ENCODE results near the gene KCTD7. TPM values are rescaled to one million over a fixed set of nuclear protein-coding genes. Genes with fewer than 3 reads are reported as not detected.

KCTD7 gene
- polyA plus RNA-seq, 2 of the 4 experiments (the other 2 are of a cell fraction): 9.7 to 10.3 TPM

GRCh38 chr7:66597461-66597860 lies 31.2 kb upstream of the KCTD7 start:
- POLR2A ChIA-PET: interaction anchor here (0.6 kb wide), 1 partner anchor 31 kb away, joined by 4 read pairs; the partner anchor contains the start of gene KCTD7
- ATAC-seq: no peak
- Histone ChIP-seq H3K4me2 (no peak overlapping the region), H3K9me3 (no peaks in the 10 kb centered on the region), H3K4me3 (no peak overlapping the region), H3K27ac (no peak overlapping the region), H3K4me1 (peaks cover 5% of the 10 kb centered on the region; the same call in 2 of the 3 replicates)
- CTCF ChIA-PET: interaction anchor here (0.8 to 1.5 kb wide), 4 partner anchors 12 to 555 kb away, joined by 3 to 4 read pairs (median 3); no protein-coding TSS in a partner anchor
- no peak for FAIRE-seq
- no peak for TF ChIP-seq ZNF302 (CRISPR knock-in tag; IDR thresholded peaks at IDR 0.05)
- no peak for TF ChIP-seq CBX2 (IDR thresholded peaks at IDR 0.05; ENCODE audit: borderline replicate concordance, low read depth)
- TF ChIP-seq USF2 (IDR thresholded peaks at IDR 0.05): no peak
- TF ChIP-seq FOSB (CRISPR knock-in tag; IDR thresholded peaks at IDR 0.05): no peak
- TF ChIP-seq HEYL (CRISPR knock-in tag; IDR thresholded peaks at IDR 0.05): no peak
- TF ChIP-seq PBX3 (IDR thresholded peaks at IDR 0.05): no peak
- TF ChIP-seq E2F6 (IDR thresholded peaks at IDR 0.05; ENCODE audit: borderline replicate concordance, low read depth): no peak
- no peak for TF ChIP-seq GATA3 (IDR thresholded peaks at IDR 0.05; ENCODE audit: borderline replicate concordance)
- TF ChIP-seq JUNB (IDR thresholded peaks at IDR 0.05): no peak
- no peak for TF ChIP-seq HMGXB4 (CRISPR knock-in tag; IDR thresholded peaks at IDR 0.05; ENCODE audit: borderline replicate concordance)
- no peak for TF ChIP-seq HDAC2 (IDR thresholded peaks at IDR 0.05)
- no peak for TF ChIP-seq EHF (CRISPR knock-in tag; IDR thresholded peaks at IDR 0.05)
- DNase-seq (ENCODE audit: low read depth in 1 of 2, low spot score in 1 of 2): no peak
- WGBS (ENCODE audit: missing lambda C conversion rate): 25% methylated on average over 2 of the region's 2 CpGs

- TF ChIP-seq PBX3 (IDR thresholded peaks at IDR 0.05): no peak
- no peak for TF ChIP-seq ZNF302 (CRISPR knock-in tag; IDR thresholded peaks at IDR 0.05)
- TF ChIP-seq HES2 (IDR thresholded peaks at IDR 0.05): no peak
- TF ChIP-seq HMGXB4 (CRISPR knock-in tag; IDR thresholded peaks at IDR 0.05; ENCODE audit: borderline replicate concordance): no peak
- no peak for TF ChIP-seq JUN (IDR thresholded peaks at IDR 0.05)
- no peak for TF ChIP-seq HOXB13 (CRISPR knock-in tag; IDR thresholded peaks at IDR 0.05; ENCODE audit: low read depth)
- TF ChIP-seq RNF2 (IDR thresholded peaks at IDR 0.05; ENCODE audit: borderline replicate concordance, low read depth): no peak
- TF ChIP-seq HEYL (CRISPR knock-in tag; IDR thresholded peaks at IDR 0.05): no peak
- TF ChIP-seq ZSCAN20 (CRISPR knock-in tag; IDR thresholded peaks at IDR 0.05): no peak
- TF ChIP-seq ZFP36 (IDR thresholded peaks at IDR 0.05; ENCODE audit: borderline replicate concordance, partially characterized antibody): no peak
- no peak for TF ChIP-seq RCOR1 (IDR thresholded peaks at IDR 0.05; ENCODE audit: low read depth, low read length)
- no peak for TF ChIP-seq SREBF2 (IDR thresholded peaks at IDR 0.05)
- CTCF ChIA-PET: interaction anchor here (0.6 kb wide), 1 partner anchor 571 kb away, joined by 5 read pairs; no protein-coding TSS in a partner anchor
- Histone ChIP-seq H3K27ac (no peak overlapping the region), H3K4me3 (no peak overlapping the region), H3K9me3 (no peaks in the 10 kb centered on the region), H3K4me1 (no peaks in the 10 kb centered on the region), H3K4me2 (no peak overlapping the region)
- ATAC-seq (no peak), FAIRE-seq (no peak), DNase-seq (ENCODE audit: low read depth in 1 of 2, low spot score in 1 of 2) (no peak)
- 64% methylated on average over 3 of the region's 3 CpGs for WGBS (ENCODE audit: missing lambda C conversion rate)
- POLR2A ChIA-PET: no interaction called here
Observed at GRCh38 chr7:66602159-66602558, 26.5 kb upstream of the KCTD7 start.
